SK-N-MC (cell line): ENCODE data around the gene TEX51.

Source experiments
- DNase-seq: peaks from one replicate; pipeline ENCODE4 v3.0.0-alpha.2; 2011; ENCODE audit warnings: low read depth, low spot score
- H3K27ac ChIP-seq: fragments of 200-600 bp; sonication (generic); 2 replicates; pipeline ENCODE4 v1.5.1; 2016; ENCODE audit warnings: mixed run types
- H3K36me3 ChIP-seq: fragments of 200-600 bp; sonication (generic); 2 replicates; pipeline ENCODE4 v1.6.1; 2017; ENCODE audit warnings: antibody characterized with exemption, low read length, mixed read lengths; ENCODE audit not compliant: insufficient read depth
- H3K4me3 ChIP-seq: fragments of 200-600 bp; sonication (generic); 2 replicates; pipeline ENCODE4 v1.5.1; 2016
- H3K9ac ChIP-seq: fragments of 200-600 bp; sonication (generic); 2 replicates; pipeline ENCODE4 v1.8.0; 2017; ENCODE audit warnings: mixed run types, mixed read lengths; ENCODE audit not compliant: insufficient read length
- H3K9me3 ChIP-seq: fragments of 200-600 bp; sonication (generic); 2 replicates; pipeline ENCODE4 v1.6.1; 2017; ENCODE audit warnings: low read depth, mild to moderate bottlenecking, antibody characterized with exemption, low read length, moderate library complexity, mixed read lengths
- EZH2 ChIP-seq: fragments of 200-600 bp; sonication (generic); IDR thresholded peaks from one replicate; pipeline ENCODE4 v1.6.1; 2017; ENCODE audit warnings: antibody characterized with exemption
- FOXP2 ChIP-seq: optimal IDR thresholded peaks from 2 replicates; pipeline ENCODE3; 2011; ENCODE audit warnings: mild to moderate bottlenecking, moderate library complexity; ENCODE audit not compliant: insufficient read depth; ENCODE audit errors: extremely low read length, control extremely low read depth
- POLR2AphosphoS5 ChIP-seq: IDR thresholded peaks from 2 replicates; pipeline ENCODE4 v1.6.1; 2012; ENCODE audit warnings: mild to moderate bottlenecking, low read depth, low read length, borderline replicate concordance

Gene TEX51

GRCh38 chr2:126874961-126875360 lies 23.7 kb upstream of the TEX51 start:
- TF ChIP-seq POLR2AphosphoS5: no peak
- TF ChIP-seq FOXP2: no peak
- TF ChIP-seq EZH2: no peak
- no peak overlapping the region for H3K4me3 ChIP-seq
- no peak overlapping the region for H3K9ac ChIP-seq
- H3K9me3 ChIP-seq: peaks cover 2% of the 10 kb centered on the region; the same call in 1 of the 2 replicates
- no peaks in the 10 kb centered on the region for H3K36me3 ChIP-seq
- DNase-seq: no peak
- no peak overlapping the region for H3K27ac ChIP-seq

- Histone ChIP-seq H3K36me3 (no peaks in the 10 kb centered on the region), H3K9me3 (peaks cover 2% of the 10 kb centered on the region; the same call in 1 of the 2 replicates), H3K9ac (no peak overlapping the region), H3K4me3 (no peak overlapping the region), H3K27ac (no peak overlapping the region)
- TF ChIP-seq FOXP2: no peak
- no peak for TF ChIP-seq EZH2
- TF ChIP-seq POLR2AphosphoS5: no peak
- DNase-seq: no peak
These were observed 22.1 kb upstream of the TEX51 start for GRCh38 chr2:126876631-126877030.

DNA sequence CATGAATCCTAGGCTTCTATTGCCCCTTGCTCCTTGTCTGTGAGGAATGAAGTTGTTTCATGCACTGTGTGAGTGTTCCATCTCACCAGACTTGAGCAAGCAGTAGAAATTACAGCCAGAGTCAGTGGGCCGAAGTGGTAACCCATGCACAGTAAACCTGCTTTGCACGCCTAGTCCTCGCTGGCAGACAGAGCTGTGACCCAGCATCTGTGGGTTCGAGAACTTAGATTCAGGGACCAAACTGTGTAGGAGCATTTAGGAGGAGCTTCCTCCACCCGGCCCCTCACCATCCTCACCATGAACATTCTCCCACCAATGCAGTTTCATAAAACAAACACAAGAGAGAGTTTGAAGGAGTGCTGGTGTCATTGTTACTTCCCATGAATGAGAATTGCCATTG lies 21.6 kb upstream of the TEX51 start:
- no peak for DNase-seq
- no peak overlapping the region for H3K27ac ChIP-seq
- peaks cover 2% of the 10 kb centered on the region; the same call in 1 of the 2 replicates for H3K9me3 ChIP-seq
- H3K36me3 ChIP-seq: no peaks in the 10 kb centered on the region
- no peak overlapping the region for H3K9ac ChIP-seq
- no peak for TF ChIP-seq POLR2AphosphoS5
- no peak for TF ChIP-seq FOXP2
- no peak for TF ChIP-seq EZH2
- H3K4me3 ChIP-seq: no peak overlapping the region

- Histone ChIP-seq H3K9me3 (peaks cover 2% of the 10 kb centered on the region; the same call in 1 of the 2 replicates), H3K36me3 (no peaks in the 10 kb centered on the region), H3K27ac (no peak overlapping the region), H3K9ac (no peak overlapping the region), H3K4me3 (no peak overlapping the region)
- TF ChIP-seq POLR2AphosphoS5: no peak
- no peak for TF ChIP-seq EZH2
- TF ChIP-seq FOXP2: no peak
- DNase-seq: no peak
These were observed 20.7 kb upstream of the TEX51 start for GRCh38 chr2:126877861-126878565.

- Histone ChIP-seq H3K27ac (no peak overlapping the region), H3K36me3 (no peaks in the 10 kb centered on the region), H3K9ac (no peak overlapping the region), H3K4me3 (no peak overlapping the region), H3K9me3 (peaks cover 2% of the 10 kb centered on the region; the same call in 1 of the 2 replicates)
- no peak for DNase-seq
- no peak for TF ChIP-seq FOXP2
- no peak for TF ChIP-seq POLR2AphosphoS5
These were observed 20.1 kb upstream of the TEX51 start for GRCh38 chr2:126878601-126879000.

GRCh38 chr2:126879348-126880298 lies 19.1 kb upstream of the TEX51 start:
- DNase-seq: no peak
- TF ChIP-seq EZH2: no peak
- no peak for TF ChIP-seq POLR2AphosphoS5
- TF ChIP-seq FOXP2: no peak
- Histone ChIP-seq H3K36me3 (no peaks in the 10 kb centered on the region), H3K9ac (no peak overlapping the region), H3K27ac (no peak overlapping the region), H3K4me3 (no peak overlapping the region), H3K9me3 (peaks cover 2% of the 10 kb centered on the region; the same call in 1 of the 2 replicates)

GRCh38 chr2:126880324-126880723 lies 18.4 kb upstream of the TEX51 start:
- DNase-seq: no peak
- H3K27ac ChIP-seq: peak overlapping the region; percentile 86
- no peaks in the 10 kb centered on the region for H3K36me3 ChIP-seq
- peak overlapping the region; percentile 64 for H3K4me3 ChIP-seq
- TF ChIP-seq EZH2 (no peak), POLR2AphosphoS5 (no peak), FOXP2 (no peak)
- peaks cover 2% of the 10 kb centered on the region; the same call in 1 of the 2 replicates for H3K9me3 ChIP-seq
- H3K9ac ChIP-seq: no peak overlapping the region

DNA sequence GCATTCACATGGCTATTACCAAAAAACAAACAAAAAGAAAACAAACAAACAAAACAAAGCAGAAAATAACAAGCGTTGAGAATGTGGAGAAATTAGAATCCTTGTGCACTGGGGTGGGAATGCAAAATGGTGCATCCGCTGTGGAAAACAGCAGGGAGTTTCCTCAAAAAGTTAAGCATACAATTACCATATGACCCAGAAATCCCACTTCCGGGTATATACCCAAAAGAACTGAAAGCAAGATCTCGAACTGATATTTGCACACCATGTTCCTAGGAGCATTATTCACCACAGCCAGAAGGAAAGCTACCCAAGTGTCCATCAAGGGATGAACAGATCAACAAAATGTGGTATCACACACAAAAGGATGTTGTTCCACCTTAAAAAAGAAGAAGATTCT lies 17.9 kb upstream of the TEX51 start:
- Histone ChIP-seq H3K27ac (peak overlapping the region; percentile 86), H3K4me3 (peak overlapping the region; percentile 64), H3K36me3 (no peaks in the 10 kb centered on the region), H3K9me3 (no peaks in the 10 kb centered on the region), H3K9ac (no peak overlapping the region)
- DNase-seq: peak; percentile 71
- TF ChIP-seq POLR2AphosphoS5 (no peak), FOXP2 (no peak), EZH2 (no peak)
